GM12878 (cell line): ENCODE measurements around the gene SPR.

Experiments
- ASH2L ChIP-seq: fragments of 300-600, 200-600 bp; sonication (generic); IDR thresholded peaks from 2 replicates; pipeline ENCODE4 v1.6.1; 2017; ENCODE audit warnings: low read depth, mild to moderate bottlenecking, borderline replicate concordance
- ATF2 ChIP-seq: IDR thresholded peaks from 2 replicates; pipeline ENCODE4 v1.6.1; 2012; ENCODE audit warnings: low read length, inconsistent platforms
- BCL3 ChIP-seq: IDR thresholded peaks from 2 replicates; pipeline ENCODE4 v1.6.1; 2011; ENCODE audit warnings: borderline replicate concordance, low read depth, mild to moderate bottlenecking, moderate library complexity, low read length; ENCODE audit not compliant: insufficient read depth, poor library complexity, severe bottlenecking
- CREM ChIP-seq: IDR thresholded peaks from 2 replicates; pipeline ENCODE4 v1.6.1; 2014; ENCODE audit warnings: antibody characterized with exemption, low read depth
- CTCF ChIP-seq, 3 experiments: IDR thresholded peaks in 2 of 3; conservative IDR thresholded peaks in 1 of 3; 2 replicates each; pipeline ENCODE4 v1.5.1; 2011; ENCODE audit warnings: low read depth in 3 of 3, low read length in 3 of 3, mild to moderate bottlenecking in 3 of 3, control low read depth in 2 of 3, moderate library complexity in 2 of 3, inconsistent platforms in 1 of 3, mixed read lengths in 1 of 3; ENCODE audit not compliant: control insufficient read depth in 2 of 3, insufficient read depth in 1 of 3; ENCODE audit errors: extremely low read depth in 1 of 3
- PML ChIP-seq: IDR thresholded peaks from 2 replicates; pipeline ENCODE4 v1.6.1; 2012; ENCODE audit warnings: low read length, inconsistent platforms
- POLR2A ChIP-seq: IDR thresholded peaks from 2 replicates; pipeline ENCODE4 v1.6.1; 2011; ENCODE audit warnings: low read depth, mild to moderate bottlenecking, low read length
- RAD21 ChIP-seq: IDR thresholded peaks from 2 replicates; pipeline ENCODE4 v1.6.1; 2011; ENCODE audit warnings: mild to moderate bottlenecking, low read depth, low read length, moderate library complexity; ENCODE audit not compliant: insufficient read depth
- USF2 ChIP-seq: IDR thresholded peaks from 2 replicates; pipeline ENCODE4 v1.6.1; 2011; ENCODE audit warnings: low read depth, low read length, improper control_type of control experiment, borderline replicate concordance
- ZNF622 ChIP-seq: fragments of 450-650 bp; IDR thresholded peaks from 2 replicates; pipeline ENCODE4 v1.6.1; 2017; ENCODE audit warnings: mild to moderate bottlenecking, inconsistent platforms

- TF ChIP-seq BCL3 (no peak), ZNF622 (no peak), PML (no peak), RAD21 (no peak), ASH2L (no peak), POLR2A (no peak), ATF2 (no peak), CREM (no peak), CTCF (IDR thresholded peaks at IDR 0.05 in 2 of 3, conservative IDR thresholded peaks at IDR 0.05 in 1 of 3; ENCODE audit: control insufficient read depth in 2 of 3, extremely low read depth in 1 of 3, insufficient read depth in 1 of 3, low read depth in 3 of 3, low read length in 3 of 3) (no peak), USF2 (no peak)
Observed at GRCh38 chr2:72940361-72940760, 53.2 kb downstream of the SPR start.
